ENCODE data around the gene BCL2L11. TPM values are rescaled to one million over a fixed set of nuclear protein-coding genes. Genes with fewer than 3 reads are reported as not detected.

BCL2L11 gene
- total RNA-seq, 1 experiment from 2014 or later, result 21.2 TPM

GRCh38 chr2:111164078-111164477, 43.4 kb downstream of the BCL2L11 start:
- no peak overlapping the region for H3K27ac ChIP-seq (ENCODE audit: insufficient read length, low read depth, low read length)
- no peaks in the 10 kb centered on the region; the same call in 1 of the 2 replicates for H3K27me3 Mint-ChIP-seq (ENCODE audit: low read depth)
- H3K4me1 ChIP-seq (ENCODE audit: insufficient read depth, low read length), result peaks cover 5% of the 10 kb centered on the region
- no peak overlapping the region for H3K4ac ChIP-seq (ENCODE audit: low read depth, low read length)
- no peaks in the 10 kb centered on the region for H3K23me2 ChIP-seq (ENCODE audit: insufficient read length, low read depth, low read length, poor library complexity, severe bottlenecking)
- H3K27me3 ChIP-seq (ENCODE audit: insufficient read depth, low read length), result no peaks in the 10 kb centered on the region
- no peak overlapping the region for H3K23ac ChIP-seq (ENCODE audit: insufficient read length, low read depth, low read length)
- no peaks in the 10 kb centered on the region for H3K79me1 ChIP-seq (ENCODE audit: insufficient read depth, low read depth, low read length, poor library complexity, severe bottlenecking)
- H2BK120ac ChIP-seq (ENCODE audit: low read depth, low read length, poor library complexity, severe bottlenecking), result no peak overlapping the region
- H2BK5ac ChIP-seq (ENCODE audit: insufficient read length, low read length), result no peak overlapping the region
- H3K27ac Mint-ChIP-seq, result peak overlapping the region in 2 of 3 experiments; percentile 15 to 87; a peak in 4 of 7 replicates
- H3K18ac ChIP-seq (ENCODE audit: insufficient read length, low read depth, low read length), result no peak overlapping the region
- H3K4me3 Mint-ChIP-seq, result no peak overlapping the region; a peak in 3 of 5 replicates
- WGBS (ENCODE audit: extremely low coverage, insufficient read length, low lambda C conversion rate), result no CpG with 5 or more reads among the region's 12 CpGs
- no peaks in the 10 kb centered on the region for H3K79me2 ChIP-seq (ENCODE audit: insufficient read depth, low read length)
- H2BK12ac ChIP-seq (ENCODE audit: insufficient read length, low read depth, low read length), result no peak overlapping the region
- H3K56ac ChIP-seq (ENCODE audit: insufficient read length, low read depth, low read length), result no peak overlapping the region
- H3T11ph ChIP-seq (ENCODE audit: low read length), result no peak overlapping the region
- H3K4me1 Mint-ChIP-seq, result peaks cover 36 to 40% of the 10 kb centered on the region in 2 experiments
- no peak overlapping the region for H3K9ac ChIP-seq (ENCODE audit: extremely low read depth, insufficient read length, low read length)
- no peak overlapping the region for H2AFZ ChIP-seq (ENCODE audit: low read length)
- peak overlapping the region; percentile 24 for H3K4me2 ChIP-seq (ENCODE audit: insufficient read depth, insufficient read length, low read length)
- H4K91ac ChIP-seq (ENCODE audit: insufficient read length, low read depth, low read length), result no peak overlapping the region
- H4K20me1 ChIP-seq (ENCODE audit: control insufficient read depth, insufficient read depth, insufficient read length), result no peaks in the 10 kb centered on the region
- H2BK20ac ChIP-seq (ENCODE audit: low read depth, low read length, poor library complexity, severe bottlenecking), result no peak overlapping the region
- no peak for DNase-seq
- no peak overlapping the region for H4K5ac ChIP-seq (ENCODE audit: insufficient read length, low read depth, low read length)
- no peaks in the 10 kb centered on the region for H3K9me3 ChIP-seq (ENCODE audit: control insufficient read depth, low read depth, low read length)
- no peaks in the 10 kb centered on the region for H3K9me3 Mint-ChIP-seq
- TF ChIP-seq CTCF (conservative IDR thresholded peaks at IDR 0.05), result no peak
- no peak overlapping the region for H4K8ac ChIP-seq (replicated peaks; ENCODE audit: insufficient read length, low read depth, low read length)
- H3K36me3 Mint-ChIP-seq (ENCODE audit: insufficient read depth in 1 of 3, low read depth in 3 of 3), result peaks cover 15 to 57% (median 47%) of the 10 kb centered on the region in 3 experiments; a peak in 6 of 7 replicates
- no peak overlapping the region for H2AK5ac ChIP-seq (ENCODE audit: insufficient read length, low read length)
- H3K14ac ChIP-seq (ENCODE audit: insufficient read depth, low read length), result no peak overlapping the region
- no peak overlapping the region for H2BK15ac ChIP-seq (ENCODE audit: low read depth, low read length)

Measured in H9 (cell line).